Stimulated activated CD4-positive, alpha-beta T cell treated with anti-CD3 and anti-CD28 coated beads, Interleukin-4, amount 100 ng/mL, for 1 hour (primary cell): ENCODE measurements around the gene USP14.

ENCODE experiments used
- DNase-seq: peaks from one replicate; pipeline ENCODE4 v3.0.0-alpha.2; 2020

The USP14 gene

GRCh38 chr18:231563-231962 is 73.2 kb downstream of the USP14 start:
- DNase-seq, result no peak

GRCh38 chr18:240175-240574 is 81.8 kb downstream of the USP14 start:
- no peak for DNase-seq

GRCh38 chr18:245282-245847 is 87.0 kb downstream of the USP14 start:
- no peak for DNase-seq

DNA sequence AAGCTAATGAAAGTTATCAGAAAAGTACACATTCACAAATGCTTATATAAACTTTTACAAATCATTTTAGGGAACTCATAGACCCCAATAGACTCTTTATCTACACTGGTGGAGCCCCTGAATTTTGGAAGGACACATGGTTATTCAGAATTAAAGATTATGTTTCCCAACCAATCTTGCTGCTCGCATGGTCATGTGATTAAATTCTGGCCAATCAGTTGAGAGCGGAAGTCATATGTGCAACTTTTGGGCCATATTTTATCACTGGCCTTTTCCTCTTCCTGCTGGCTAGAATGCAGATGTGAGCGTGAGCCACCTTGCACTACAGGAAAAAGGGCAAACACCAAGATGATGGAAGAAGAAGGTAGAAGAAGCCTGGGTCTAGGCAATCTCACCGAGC is 89.7 kb downstream of the USP14 start:
- no peak for DNase-seq

DNA sequence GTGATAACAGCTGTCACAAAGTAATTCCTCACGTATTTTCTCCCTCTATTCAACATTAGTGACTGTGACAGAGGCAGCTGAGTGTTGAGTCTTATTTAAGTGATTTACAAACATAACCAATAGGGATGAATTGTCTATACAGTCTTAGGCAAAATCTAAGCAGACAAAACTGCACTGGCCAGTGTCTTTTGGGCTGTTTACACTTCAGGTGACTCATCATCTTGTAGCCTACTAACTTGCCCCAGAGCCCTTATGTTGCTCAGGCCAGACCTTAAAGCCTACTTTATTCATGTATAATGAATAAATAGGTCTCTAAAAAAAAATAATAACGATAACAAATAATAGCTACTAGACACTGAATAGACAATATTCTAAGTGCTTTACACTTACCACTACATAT is 92.3 kb downstream of the USP14 start:
- DNase-seq, result no peak

GRCh38 chr18:251572-251971 is 93.2 kb downstream of the USP14 start:
- DNase-seq, result no peak

DNA sequence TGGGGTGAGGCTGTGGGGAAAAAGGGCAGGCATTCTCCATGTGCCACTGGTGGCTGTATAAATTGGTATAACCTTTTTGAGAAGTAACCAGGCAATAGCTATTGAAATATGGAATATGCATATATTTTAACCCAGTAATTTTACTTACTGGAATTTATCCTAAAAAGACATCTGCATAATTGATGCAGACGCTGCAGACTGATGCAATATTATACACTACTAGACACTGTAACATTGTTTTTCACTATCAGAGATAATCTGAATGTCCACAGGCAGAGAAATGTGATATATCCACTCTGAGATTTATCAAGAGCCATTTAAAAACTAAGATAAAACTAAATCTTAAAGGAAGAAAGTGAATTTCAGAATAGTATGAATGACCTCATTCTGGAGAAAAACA is 94.8 kb downstream of the USP14 start:
- DNase-seq, result no peak

GRCh38 chr18:255171-255570 is 96.8 kb downstream of the USP14 start:
- no peak for DNase-seq

GRCh38 chr18:260547-260946 is 102.2 kb downstream of the USP14 start:
- DNase-seq, result no peak

GRCh38 chr18:261398-262073 is 103.2 kb downstream of the USP14 start:
- DNase-seq, result no peak
